Measurements from ENCODE around the gene LRRC34. TPM values are rescaled to one million over a fixed set of nuclear protein-coding genes. Genes with fewer than 3 reads are reported as not detected.
A peak's percentile ranks its signal among the peaks of the same experiment; 100 is the strongest.

The LRRC34 gene
- total and polyA plus RNA-seq, 2 experiments from 2014 or later, result 4.2 to 9.4 TPM

DNA sequence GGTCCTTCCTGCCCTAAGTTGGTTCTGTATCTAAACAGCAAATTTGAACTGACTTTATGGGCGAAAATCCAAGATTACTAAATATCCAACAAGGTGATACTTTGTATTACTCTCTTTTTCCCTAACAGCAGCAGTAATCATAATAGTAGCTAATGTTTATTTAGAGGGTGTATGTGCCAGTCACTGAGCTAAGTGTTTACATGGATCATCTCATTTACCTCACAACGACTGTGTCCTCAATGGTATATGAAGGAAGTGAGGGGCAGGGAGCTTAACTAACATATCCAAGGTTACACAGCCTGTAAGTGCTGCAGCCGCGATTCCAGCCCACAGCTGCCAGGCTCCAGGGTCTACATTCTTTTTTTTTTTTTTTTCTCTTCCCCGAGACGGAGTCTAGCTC lies 10.3 kb upstream of the LRRC34 start:
- 60 to 62% methylated on average over 6 of the region's 6 CpGs for WGBS, 2 experiments (ENCODE audit: low coverage in 1 of 2, low lambda C conversion rate in 2 of 2, missing lambda C conversion rate in 2 of 2)
- Histone ChIP-seq H3K9me3 (ENCODE audit: low read depth) (no peaks in the 10 kb centered on the region), H3K27ac (no peak overlapping the region), H3K36me3 (ENCODE audit: low read depth) (no peaks in the 10 kb centered on the region), H3F3A (ENCODE audit: insufficient read depth) (peaks cover 11% of the 10 kb centered on the region), H3K4me2 (ENCODE audit: unreplicated experiment) (no peak overlapping the region), H4K20me1 (ENCODE audit: insufficient read depth) (no peaks in the 10 kb centered on the region), H3K9ac (no peak overlapping the region), H3K27me3 (replicated peaks; ENCODE audit: insufficient read depth) (no peaks in the 10 kb centered on the region), H3K9me2 (ENCODE audit: insufficient read depth) (no peaks in the 10 kb centered on the region), H3K79me2 (ENCODE audit: insufficient read depth) (no peaks in the 10 kb centered on the region), H2AFZ (no peak overlapping the region), H3K4me1 (ENCODE audit: insufficient read depth) (peaks cover 11% of the 10 kb centered on the region), H3K4me3 (no peak overlapping the region)
- TF ChIP-seq EZH2 (IDR thresholded peaks at IDR 0.05; ENCODE audit: insufficient read depth, poor library complexity, severe bottlenecking), result no peak
- TF ChIP-seq EZH2phosphoT487 (IDR thresholded peaks at IDR 0.05; ENCODE audit: insufficient read depth, low read depth), result no peak
- no peak for DNase-seq
- in situ Hi-C loops (cut with MboI), result no loop called here

DNA sequence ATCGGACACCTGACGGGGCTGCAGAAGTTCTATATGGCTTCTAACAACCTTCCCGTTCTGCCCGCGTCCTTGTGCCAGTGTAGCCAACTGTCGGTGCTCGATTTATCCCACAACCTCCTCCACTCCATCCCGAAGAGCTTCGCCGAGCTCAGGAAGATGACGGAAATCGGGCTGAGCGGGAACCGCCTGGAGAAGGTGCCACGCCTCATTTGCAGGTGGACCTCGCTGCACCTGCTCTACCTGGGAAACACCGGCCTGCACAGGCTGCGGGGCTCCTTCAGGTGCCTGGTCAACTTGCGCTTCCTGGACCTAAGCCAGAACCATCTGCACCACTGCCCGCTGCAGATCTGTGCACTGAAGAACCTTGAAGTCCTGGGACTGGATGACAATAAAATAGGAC lies 9.8 kb upstream of the LRRC34 start:
- Histone ChIP-seq H3K79me2 (ENCODE audit: insufficient read depth) (no peaks in the 10 kb centered on the region), H3K9me3 (ENCODE audit: low read depth) (no peaks in the 10 kb centered on the region), H3K27ac (no peak overlapping the region), H2AFZ (no peak overlapping the region), H3K4me3 (no peak overlapping the region), H3K9ac (no peak overlapping the region), H3K4me2 (ENCODE audit: unreplicated experiment) (no peak overlapping the region), H4K20me1 (ENCODE audit: insufficient read depth) (no peaks in the 10 kb centered on the region), H3K36me3 (ENCODE audit: low read depth) (no peaks in the 10 kb centered on the region), H3K9me2 (ENCODE audit: insufficient read depth) (no peaks in the 10 kb centered on the region), H3K4me1 (ENCODE audit: insufficient read depth) (peaks cover 13% of the 10 kb centered on the region), H3F3A (ENCODE audit: insufficient read depth) (peaks cover 12% of the 10 kb centered on the region), H3K27me3 (replicated peaks; ENCODE audit: insufficient read depth) (no peaks in the 10 kb centered on the region)
- DNase-seq, result no peak
- TF ChIP-seq EZH2phosphoT487 (IDR thresholded peaks at IDR 0.05; ENCODE audit: insufficient read depth, low read depth) (no peak), EZH2 (IDR thresholded peaks at IDR 0.05; ENCODE audit: insufficient read depth, poor library complexity, severe bottlenecking) (no peak)
- 87 to 91% methylated on average over 20 of the region's 20 CpGs for WGBS, 2 experiments (ENCODE audit: low coverage in 1 of 2, low lambda C conversion rate in 2 of 2, missing lambda C conversion rate in 2 of 2)
- in situ Hi-C loops (cut with MboI), result no loop called here

DNA sequence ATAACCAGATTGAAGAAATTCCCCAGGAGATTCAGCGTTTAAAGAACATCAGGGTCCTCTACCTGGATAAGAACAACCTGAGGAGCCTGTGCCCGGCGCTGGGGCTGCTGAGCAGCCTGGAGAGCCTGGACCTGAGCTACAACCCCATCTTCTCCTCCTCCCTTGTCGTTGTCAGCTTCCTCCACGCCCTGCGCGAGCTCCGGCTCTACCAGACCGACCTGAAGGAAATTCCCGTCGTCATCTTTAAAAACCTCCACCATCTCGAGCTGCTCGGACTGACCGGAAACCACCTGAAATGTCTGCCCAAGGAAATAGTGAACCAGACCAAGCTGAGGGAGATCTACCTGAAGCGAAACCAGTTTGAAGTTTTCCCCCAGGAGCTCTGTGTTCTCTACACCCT lies 9.4 kb upstream of the LRRC34 start:
- no peak for TF ChIP-seq EZH2 (IDR thresholded peaks at IDR 0.05; ENCODE audit: insufficient read depth, poor library complexity, severe bottlenecking)
- TF ChIP-seq EZH2phosphoT487 (IDR thresholded peaks at IDR 0.05; ENCODE audit: insufficient read depth, low read depth), result no peak
- no peaks in the 10 kb centered on the region for H3K9me2 ChIP-seq (ENCODE audit: insufficient read depth)
- no peaks in the 10 kb centered on the region for H3K9me3 ChIP-seq (ENCODE audit: low read depth)
- peaks cover 12% of the 10 kb centered on the region for H3F3A ChIP-seq (ENCODE audit: insufficient read depth)
- H3K27ac ChIP-seq, result no peak overlapping the region
- in situ Hi-C loops (cut with MboI), result no loop called here
- H3K27me3 ChIP-seq (replicated peaks; ENCODE audit: insufficient read depth), result no peaks in the 10 kb centered on the region
- H4K20me1 ChIP-seq (ENCODE audit: insufficient read depth), result no peaks in the 10 kb centered on the region
- H3K79me2 ChIP-seq (ENCODE audit: insufficient read depth), result no peaks in the 10 kb centered on the region
- H3K9ac ChIP-seq, result no peak overlapping the region
- peaks cover 13% of the 10 kb centered on the region for H3K4me1 ChIP-seq (ENCODE audit: insufficient read depth)
- no peak overlapping the region for H2AFZ ChIP-seq
- 90 to 96% methylated on average over 15 of the region's 15 CpGs for WGBS, 2 experiments (ENCODE audit: low coverage in 1 of 2, low lambda C conversion rate in 2 of 2, missing lambda C conversion rate in 2 of 2)
- no peaks in the 10 kb centered on the region for H3K36me3 ChIP-seq (ENCODE audit: low read depth)
- no peak overlapping the region for H3K4me2 ChIP-seq (ENCODE audit: unreplicated experiment)
- no peak overlapping the region for H3K4me3 ChIP-seq
- no peak for DNase-seq

DNA sequence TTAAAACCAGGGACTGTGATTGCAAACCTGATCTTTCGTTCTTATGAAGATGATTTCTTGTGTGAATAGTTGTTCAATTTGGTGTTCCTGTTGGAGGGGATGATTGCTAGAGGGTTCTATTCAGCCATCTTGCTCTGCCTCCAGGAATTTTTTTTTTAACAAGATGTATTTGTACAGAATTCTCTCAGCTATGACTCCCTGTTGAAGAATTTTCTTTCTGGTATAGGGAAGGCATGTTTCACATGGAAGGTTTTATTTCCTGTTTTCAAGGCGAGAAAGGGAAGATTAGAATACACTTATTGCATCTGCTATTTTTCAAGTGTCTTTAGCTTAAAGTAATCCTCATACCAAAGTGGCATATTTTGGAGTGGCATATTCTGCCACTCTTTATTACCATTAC lies 5.6 kb upstream of the LRRC34 start:
- no peaks in the 10 kb centered on the region for H3K79me2 ChIP-seq (ENCODE audit: insufficient read depth)
- H3K27ac ChIP-seq, result peak overlapping the region; percentile 45
- DNase-seq, result peak; percentile 52
- H3K4me3 ChIP-seq, result no peak overlapping the region
- H3F3A ChIP-seq (ENCODE audit: insufficient read depth), result peaks cover 12% of the 10 kb centered on the region
- peak overlapping the region; percentile 24 for H3K4me2 ChIP-seq (ENCODE audit: unreplicated experiment)
- no peaks in the 10 kb centered on the region for H3K9me2 ChIP-seq (ENCODE audit: insufficient read depth)
- H3K9ac ChIP-seq, result no peak overlapping the region
- H3K9me3 ChIP-seq (ENCODE audit: low read depth), result no peaks in the 10 kb centered on the region
- peaks cover 13% of the 10 kb centered on the region for H3K4me1 ChIP-seq (ENCODE audit: insufficient read depth)
- H4K20me1 ChIP-seq (ENCODE audit: insufficient read depth), result no peaks in the 10 kb centered on the region
- TF ChIP-seq EZH2phosphoT487 (IDR thresholded peaks at IDR 0.05; ENCODE audit: insufficient read depth, low read depth) (no peak), EZH2 (IDR thresholded peaks at IDR 0.05; ENCODE audit: insufficient read depth, poor library complexity, severe bottlenecking) (no peak)
- no peaks in the 10 kb centered on the region for H3K36me3 ChIP-seq (ENCODE audit: low read depth)
- WGBS, 2 experiments (ENCODE audit: low coverage in 1 of 2, low lambda C conversion rate in 2 of 2, missing lambda C conversion rate in 2 of 2), result 80 to 85% methylated on average over 2 of the region's 2 CpGs
- peak overlapping the region; percentile 86 for H2AFZ ChIP-seq
- in situ Hi-C loops (cut with MboI), result no loop called here
- no peaks in the 10 kb centered on the region for H3K27me3 ChIP-seq (replicated peaks; ENCODE audit: insufficient read depth)
